ENCODE data around the gene TXNDC12.
A peak's percentile ranks its signal among the peaks of the same experiment; 100 is the strongest.

Gene TXNDC12

DNA sequence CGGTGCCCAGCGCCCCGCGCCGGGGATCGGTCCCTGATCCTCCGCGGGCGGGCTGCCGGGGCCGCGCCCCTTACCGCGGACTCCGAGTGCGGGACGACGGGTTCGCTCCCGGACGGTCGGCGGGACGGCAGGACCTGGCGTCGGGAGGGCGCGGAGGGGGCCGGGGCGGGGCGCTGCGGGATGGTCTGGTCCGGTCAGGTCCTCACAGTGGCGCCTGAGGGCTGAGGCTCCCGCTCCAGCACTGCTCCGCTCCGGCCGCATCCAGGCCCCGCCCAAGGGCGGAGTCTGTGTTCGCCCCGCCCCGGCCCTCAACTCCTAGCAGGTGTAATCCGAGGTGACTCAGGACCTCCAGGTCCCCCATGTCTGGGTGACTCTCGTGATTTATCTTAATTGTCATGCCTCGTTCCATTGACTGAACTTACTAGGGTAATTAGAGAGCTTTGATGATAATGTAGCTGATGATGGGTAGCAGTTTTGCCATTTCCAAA is 64.5 kb downstream of the TXNDC12 start, which contains the start of gene RAB3B:
Gene RAB3B (minus strand): TSS at position 223 of the 488 bp plus-strand sequence. CDS start 13,583 bp downstream, outside the sequence.
- peak; percentile 72 for DNase-seq

DNA sequence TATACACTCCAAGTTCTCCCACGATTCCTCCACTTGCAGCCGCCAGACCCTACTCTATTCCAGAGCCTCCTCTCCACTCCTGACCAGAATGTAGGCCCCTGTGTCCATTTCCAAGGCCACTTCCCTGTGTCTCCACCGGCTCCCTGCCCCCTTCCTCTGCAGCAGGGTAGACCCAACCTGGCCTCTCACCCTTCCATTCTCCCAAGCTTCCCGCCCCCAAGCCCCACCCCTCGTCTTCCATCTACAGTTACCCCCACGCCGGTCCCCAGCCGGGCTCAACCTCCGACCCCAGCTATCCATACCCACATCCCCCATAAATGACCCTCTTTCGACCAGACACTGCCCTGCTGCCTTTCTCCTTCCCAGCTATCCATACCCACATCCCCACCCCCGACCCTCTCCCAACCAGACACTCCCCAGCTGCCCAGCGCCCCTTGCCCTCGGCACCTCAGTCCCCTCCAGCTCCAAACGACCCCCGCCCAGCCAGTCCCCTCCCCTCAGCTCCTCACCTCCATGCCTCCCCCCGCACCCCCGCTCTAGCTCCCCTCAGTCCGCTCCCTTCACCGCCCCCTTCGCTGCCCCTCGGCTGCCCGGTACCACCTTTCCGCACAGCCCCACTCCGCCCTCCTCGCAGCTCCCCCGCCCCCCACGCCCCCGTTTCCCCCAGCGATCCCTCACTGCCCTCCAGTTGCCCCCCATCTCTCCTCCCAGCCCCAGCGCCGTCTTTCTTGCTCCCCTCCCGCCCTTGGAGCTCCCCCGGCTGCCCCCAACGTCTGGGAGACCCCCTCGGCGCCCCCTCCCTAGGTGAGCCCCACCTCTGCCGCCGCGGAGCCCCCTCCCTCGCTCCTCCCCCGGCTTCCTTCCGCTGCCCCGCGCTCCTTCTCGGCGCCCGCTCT is 65.2 kb downstream of the TXNDC12 start:
- no peak for DNase-seq

DNA sequence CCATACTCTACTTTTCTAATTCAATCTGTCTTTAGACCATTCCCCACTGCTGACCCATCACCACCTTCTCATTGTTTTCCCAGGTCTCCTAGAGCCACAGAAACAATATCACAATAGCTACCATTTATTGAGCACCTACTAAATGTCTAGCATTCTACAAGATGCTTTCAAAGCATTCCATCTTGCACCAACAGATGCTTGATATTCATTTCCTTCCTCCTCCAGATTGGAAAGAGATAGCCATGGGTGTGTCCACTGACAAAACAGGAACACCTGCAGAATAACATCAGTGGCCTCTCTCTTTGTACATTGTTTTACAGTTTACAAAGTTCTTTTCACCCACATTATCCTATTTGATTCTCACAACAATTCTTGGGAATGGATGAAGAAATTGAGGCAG is 66.7 kb downstream of the TXNDC12 start:
- no peak for DNase-seq

DNA sequence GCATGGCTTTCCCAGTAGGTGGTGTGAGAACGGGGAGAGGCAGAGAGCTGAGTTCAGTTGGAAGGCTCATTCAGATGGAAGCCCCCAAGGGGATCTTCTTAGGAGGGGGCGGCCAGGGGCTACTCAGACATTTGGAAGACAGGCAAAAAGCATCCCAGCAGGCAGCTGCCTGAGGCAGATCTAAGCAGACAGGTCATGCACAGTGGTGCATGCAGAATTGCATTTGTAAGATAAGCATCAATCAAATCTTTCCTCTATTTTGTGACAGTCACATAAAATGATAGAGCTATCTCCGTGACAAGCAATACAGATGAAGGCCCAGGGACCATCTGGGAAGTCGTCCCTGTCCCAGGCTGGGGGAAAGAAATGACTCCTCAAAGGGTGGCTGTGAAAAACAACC is 68.3 kb downstream of the TXNDC12 start:
- DNase-seq = no peak

DNA sequence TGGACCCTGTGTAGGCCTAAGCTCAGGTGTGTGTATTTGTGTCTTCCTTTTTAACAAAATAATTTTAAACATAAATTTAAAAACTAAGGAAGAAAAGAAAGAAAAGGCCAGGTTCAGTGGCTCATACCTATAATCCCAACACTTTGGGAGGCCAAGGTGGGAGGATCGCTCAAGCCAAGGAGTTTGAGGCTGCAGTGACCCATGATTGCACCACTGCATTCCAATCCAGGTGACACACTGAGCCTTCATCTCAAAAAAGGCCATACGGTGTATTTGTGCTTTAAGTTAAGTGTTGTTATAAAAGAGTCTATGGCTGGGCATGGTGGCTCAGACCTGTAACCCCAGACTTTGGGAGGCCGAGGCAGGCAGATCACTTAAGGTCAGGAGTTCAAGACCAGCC is 72.8 kb downstream of the TXNDC12 start:
- no peak for DNase-seq

DNA sequence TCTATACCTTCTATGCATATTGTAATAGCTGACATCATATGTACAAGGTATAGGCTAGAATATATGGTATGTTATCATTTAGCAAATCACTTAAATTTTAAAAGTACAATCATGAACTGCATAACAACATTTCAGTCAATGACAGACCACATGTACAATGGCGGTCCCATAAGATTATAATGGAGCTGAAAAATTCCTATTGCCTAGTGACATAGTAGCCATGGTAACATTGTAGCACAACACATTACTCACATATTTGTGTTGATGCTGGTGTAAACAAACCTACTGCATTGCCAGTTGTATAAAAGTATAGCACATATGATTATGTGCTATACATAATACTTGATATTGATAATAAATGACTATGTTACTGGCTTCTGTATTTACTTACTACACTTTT is 73.4 kb downstream of the TXNDC12 start:
- no peak for DNase-seq

DNA sequence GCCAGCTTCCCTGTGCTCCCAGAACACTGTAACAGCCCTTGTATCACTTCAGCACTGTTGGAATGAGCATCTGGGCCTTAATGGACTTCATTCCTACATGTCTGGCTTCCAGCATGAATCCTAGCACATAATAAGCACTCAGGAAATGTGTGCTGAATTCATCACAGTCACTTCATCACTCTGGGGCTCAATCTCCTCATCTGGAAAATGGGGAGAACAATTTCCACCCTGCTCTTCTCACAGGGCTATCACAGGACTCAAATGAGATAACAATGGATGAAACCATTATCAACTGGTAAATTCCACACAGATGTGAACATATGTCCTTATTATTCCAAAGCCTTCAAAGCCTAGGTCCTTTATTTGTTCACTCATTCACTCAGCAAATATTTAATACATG is 76.9 kb downstream of the TXNDC12 start:
- DNase-seq = no peak

DNA sequence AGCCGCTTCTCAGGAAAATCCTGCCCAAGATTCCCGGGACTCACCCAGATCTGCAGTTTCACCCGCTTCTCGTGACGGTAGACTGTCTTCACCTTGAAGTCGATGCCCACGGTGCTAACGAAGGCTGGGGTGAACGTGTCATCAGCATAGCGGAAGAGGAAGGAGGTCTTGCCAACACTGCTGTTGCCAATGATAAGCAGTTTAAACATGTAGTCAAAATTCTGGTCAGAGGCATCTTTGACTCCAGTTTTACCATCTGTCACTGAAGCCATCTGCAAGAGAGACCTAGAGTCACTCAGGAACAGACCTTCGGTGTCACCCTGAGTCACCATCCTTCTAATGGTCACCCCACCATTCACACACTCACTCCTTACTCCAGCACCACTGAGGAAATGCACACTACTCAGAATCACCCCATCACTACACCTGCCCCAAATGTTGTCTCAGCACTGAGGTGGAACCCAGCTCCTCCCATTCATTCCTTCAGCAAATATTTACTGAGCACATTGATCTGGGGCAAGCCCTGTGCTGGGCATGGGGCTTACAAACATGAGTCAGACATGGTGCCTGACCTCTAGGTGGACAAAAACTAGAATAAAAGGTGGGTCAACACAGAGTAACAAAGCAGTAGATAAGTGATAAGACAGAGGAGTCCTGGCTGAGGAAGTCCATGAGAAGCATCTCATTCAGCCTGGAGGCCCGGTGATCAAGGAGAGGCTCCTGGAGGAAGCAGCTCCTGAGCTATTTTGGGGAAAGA is 78.0 kb downstream of the TXNDC12 start:
- no peak for DNase-seq

DNA sequence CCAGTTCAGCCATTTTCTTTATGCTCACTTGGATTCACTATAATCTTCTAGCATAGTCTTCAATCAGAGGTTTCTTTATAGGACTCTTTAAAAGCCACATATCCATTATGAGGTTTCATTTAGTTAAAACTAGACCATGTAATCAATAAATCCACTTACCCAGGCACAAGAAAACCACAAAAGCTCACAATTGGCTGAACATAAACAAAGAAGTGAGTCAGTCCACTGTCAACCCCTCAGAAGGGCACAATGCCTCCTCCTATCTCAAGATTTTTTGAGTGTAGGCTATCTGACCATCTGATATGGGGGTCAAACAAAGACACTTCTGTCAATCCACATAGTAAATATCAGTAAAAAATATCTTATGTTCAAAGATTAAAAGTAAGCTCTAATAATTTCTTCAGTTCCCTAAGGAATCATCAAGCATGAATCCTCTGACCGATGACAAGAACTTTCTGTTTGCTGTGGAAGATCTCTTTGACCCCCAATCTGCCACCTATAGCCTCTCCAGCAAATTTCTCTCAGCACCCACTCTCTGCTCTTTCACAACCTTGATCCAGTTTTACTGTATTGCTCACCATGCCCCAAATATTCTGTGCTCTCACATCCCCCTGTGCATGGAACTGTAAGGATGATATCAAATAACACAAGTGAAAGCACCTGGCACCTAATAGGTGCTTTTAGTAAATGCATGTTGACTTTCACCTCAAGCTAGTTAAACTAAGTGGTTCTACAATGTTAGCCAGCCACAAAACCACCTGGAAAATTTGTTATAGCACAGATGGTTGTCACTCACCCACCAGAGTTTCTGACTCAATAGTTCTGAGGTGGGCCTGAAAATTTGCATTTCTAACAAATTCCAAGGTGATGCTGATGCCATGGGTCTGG is 81.2 kb downstream of the TXNDC12 start:
- peak; percentile 63 for DNase-seq

Measured in HCEC 1CT (cell line).